ENCODE results near the gene SLC22A4. TPM values are rescaled to one million over a fixed set of nuclear protein-coding genes. Genes with fewer than 3 reads are reported as not detected.

Gene SLC22A4
- total and polyA plus RNA-seq, 7 donors: 1.1 to 17.5 (median 2.8) TPM

- no peaks in the 10 kb centered on the region for H3K27me3 ChIP-seq (ENCODE audit: insufficient read depth in 3 of 3, low read length in 2 of 3)
- DNase-seq: no peak
- TF ChIP-seq, protein P1, sequence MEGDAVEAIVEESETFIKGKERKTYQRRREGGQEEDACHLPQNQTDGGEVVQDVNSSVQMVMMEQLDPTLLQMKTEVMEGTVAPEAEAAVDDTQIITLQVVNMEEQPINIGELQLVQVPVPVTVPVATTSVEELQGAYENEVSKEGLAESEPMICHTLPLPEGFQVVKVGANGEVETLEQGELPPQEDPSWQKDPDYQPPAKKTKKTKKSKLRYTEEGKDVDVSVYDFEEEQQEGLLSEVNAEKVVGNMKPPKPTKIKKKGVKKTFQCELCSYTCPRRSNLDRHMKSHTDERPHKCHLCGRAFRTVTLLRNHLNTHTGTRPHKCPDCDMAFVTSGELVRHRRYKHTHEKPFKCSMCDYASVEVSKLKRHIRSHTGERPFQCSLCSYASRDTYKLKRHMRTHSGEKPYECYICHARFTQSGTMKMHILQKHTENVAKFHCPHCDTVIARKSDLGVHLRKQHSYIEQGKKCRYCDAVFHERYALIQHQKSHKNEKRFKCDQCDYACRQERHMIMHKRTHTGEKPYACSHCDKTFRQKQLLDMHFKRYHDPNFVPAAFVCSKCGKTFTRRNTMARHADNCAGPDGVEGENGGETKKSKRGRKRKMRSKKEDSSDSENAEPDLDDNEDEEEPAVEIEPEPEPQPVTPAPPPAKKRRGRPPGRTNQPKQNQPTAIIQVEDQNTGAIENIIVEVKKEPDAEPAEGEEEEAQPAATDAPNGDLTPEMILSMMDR (IDR thresholded peaks at IDR 0.05): no peak
- H3K4me3 ChIP-seq: peak overlapping the region; percentile 3
- 57 to 70% (median 64%) methylated on average over 7 of the region's 7 CpGs for WGBS, 3 donors
- H3K36me3 ChIP-seq (ENCODE audit: insufficient read depth in 1 of 2, low read depth in 1 of 2): peaks cover 0 to 54% of the 10 kb centered on the region in 2 donors
- no peaks in the 10 kb centered on the region for H3K9me3 ChIP-seq
- peak in 2 of 4 donors; percentile 5 to 14 for ATAC-seq
- H3K4me1 ChIP-seq: peaks cover 53% of the 10 kb centered on the region
- peak overlapping the region; percentile 85 for H3K27ac ChIP-seq
- intact Hi-C loops (cut with DNase I): loop anchor here in 1 of 2 donors (10.0 kb wide), 1 partner anchor 487 kb away; the partner anchor contains the start of genes GDF9 and UQCRQ
Observed at GRCh38 chr5:132377738-132378137, 83.5 kb downstream of the SLC22A4 start.

GRCh38 chr5:132378580-132378979, 84.4 kb downstream of the SLC22A4 start:
- DNase-seq: peak in 1 of 2 donors; percentile 81
- Histone ChIP-seq H3K9me3 (no peaks in the 10 kb centered on the region), H3K4me1 (peaks cover 53% of the 10 kb centered on the region), H3K27ac (peak overlapping the region; percentile 85), H3K4me3 (no peak overlapping the region), H3K27me3 (ENCODE audit: insufficient read depth in 3 of 3, low read length in 2 of 3) (no peaks in the 10 kb centered on the region), H3K36me3 (ENCODE audit: insufficient read depth in 1 of 2, low read depth in 1 of 2) (peaks cover 0 to 62% of the 10 kb centered on the region in 2 donors)
- ATAC-seq: peak; percentile 80 to 94 (median 91)
- WGBS, 3 donors: 24 to 46% (median 26%) methylated on average over 3 of the region's 3 CpGs
- intact Hi-C loops (cut with DNase I): loop anchor here in 1 of 2 donors (10.0 kb wide), 1 partner anchor 486 kb away; the partner anchor contains the start of genes GDF9 and UQCRQ
- TF ChIP-seq, protein P1 (IDR thresholded peaks at IDR 0.05): no peak

DNA sequence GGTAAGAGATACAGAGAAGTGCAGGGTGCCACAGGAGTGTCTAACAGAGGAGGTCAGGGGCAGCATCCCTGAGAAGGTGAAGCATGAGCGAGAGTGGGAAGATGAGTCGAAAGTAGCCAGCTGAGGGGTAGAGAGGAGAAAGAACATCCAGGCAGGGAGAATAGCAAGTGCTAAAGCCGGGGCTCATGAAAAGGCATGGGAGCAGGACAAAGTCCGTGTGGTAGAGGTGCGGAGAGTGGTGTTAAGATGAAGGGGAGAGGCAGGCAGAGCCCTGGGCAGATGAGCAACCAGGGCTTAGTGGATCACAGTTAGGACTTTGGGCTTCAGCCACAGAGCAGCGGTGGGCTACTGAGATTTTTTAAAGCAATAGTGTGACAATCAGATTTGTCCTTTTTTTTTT, 85.9 kb downstream of the SLC22A4 start:
- no peak for ATAC-seq
- H3K4me3 ChIP-seq: no peak overlapping the region
- H3K9me3 ChIP-seq: no peaks in the 10 kb centered on the region
- peaks cover 0 to 77% of the 10 kb centered on the region in 2 donors for H3K36me3 ChIP-seq (ENCODE audit: insufficient read depth in 1 of 2, low read depth in 1 of 2)
- H3K27ac ChIP-seq: peak overlapping the region; percentile 23
- intact Hi-C loops (cut with DNase I): loop anchor here in 1 of 2 donors (5.0 kb wide), 1 partner anchor 37 kb away; no protein-coding TSS in a partner anchor
- 91 to 96% (median 91%) methylated on average over 6 of the region's 6 CpGs for WGBS, 3 donors
- peaks cover 42% of the 10 kb centered on the region for H3K4me1 ChIP-seq
- TF ChIP-seq, protein P1 (IDR thresholded peaks at IDR 0.05): no peak
- no peak for DNase-seq
- no peaks in the 10 kb centered on the region for H3K27me3 ChIP-seq (ENCODE audit: insufficient read depth in 3 of 3, low read length in 2 of 3)

DNA sequence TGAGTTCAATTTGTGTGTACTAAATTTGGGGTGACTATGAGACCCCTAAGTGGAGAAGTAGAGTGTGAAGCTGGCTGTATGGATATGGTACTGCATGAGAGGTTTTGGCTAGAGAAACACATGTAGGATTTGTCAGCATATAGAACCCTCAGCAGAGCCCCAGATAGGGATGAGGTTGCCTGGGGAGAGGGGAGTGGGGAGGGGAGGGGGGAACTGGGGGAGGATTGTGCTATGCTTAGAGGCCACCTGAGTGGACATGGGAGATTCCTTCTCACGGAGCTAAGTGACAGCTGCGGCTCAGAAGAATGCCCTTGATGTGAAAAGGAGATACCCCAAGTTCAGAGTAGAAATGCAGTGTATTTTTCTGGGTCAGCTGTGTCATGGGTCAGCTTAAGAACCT, 86.5 kb downstream of the SLC22A4 start:
- WGBS, 3 donors: 47 to 64% (median 58%) methylated on average over 2 of the region's 2 CpGs
- ATAC-seq: no peak
- H3K9me3 ChIP-seq: no peaks in the 10 kb centered on the region
- no peak overlapping the region for H3K27ac ChIP-seq
- H3K27me3 ChIP-seq (ENCODE audit: insufficient read depth in 3 of 3, low read length in 2 of 3): no peaks in the 10 kb centered on the region
- peaks cover 37% of the 10 kb centered on the region for H3K4me1 ChIP-seq
- no peak overlapping the region for H3K4me3 ChIP-seq
- H3K36me3 ChIP-seq (ENCODE audit: insufficient read depth in 1 of 2, low read depth in 1 of 2): peaks cover 0 to 78% of the 10 kb centered on the region in 2 donors
- TF ChIP-seq, protein P1 (IDR thresholded peaks at IDR 0.05): no peak
- intact Hi-C loops (cut with DNase I): loop anchor here in 1 of 2 donors (5.0 kb wide), 1 partner anchor 37 kb away; no protein-coding TSS in a partner anchor
- DNase-seq: no peak

DNA sequence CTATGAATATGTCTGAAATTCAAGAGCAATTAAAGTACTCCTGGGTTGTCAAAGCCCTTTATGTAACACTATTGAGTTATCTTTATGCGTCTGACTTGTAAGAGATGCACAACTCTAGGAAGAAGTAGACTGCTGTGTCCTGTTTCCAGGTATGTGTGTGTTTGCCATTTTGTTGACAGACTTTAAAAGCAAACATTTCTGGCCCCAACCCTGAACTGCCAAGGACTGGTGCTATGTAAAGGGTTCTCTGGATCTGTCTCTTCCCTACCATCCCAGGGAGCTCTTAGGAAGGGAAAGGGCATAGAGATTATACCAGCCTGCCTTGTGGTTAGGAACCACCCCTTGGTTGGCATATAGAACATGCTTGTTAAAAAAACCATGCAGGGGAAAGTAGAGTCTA, 87.4 kb downstream of the SLC22A4 start:
- DNase-seq (no peak), ATAC-seq (no peak)
- TF ChIP-seq, protein P1 (IDR thresholded peaks at IDR 0.05): no peak
- Histone ChIP-seq H3K36me3 (ENCODE audit: insufficient read depth in 1 of 2, low read depth in 1 of 2) (peaks cover 0 to 86% of the 10 kb centered on the region in 2 donors), H3K27me3 (ENCODE audit: insufficient read depth in 3 of 3, low read length in 2 of 3) (no peaks in the 10 kb centered on the region), H3K27ac (no peak overlapping the region), H3K4me3 (no peak overlapping the region), H3K9me3 (no peaks in the 10 kb centered on the region), H3K4me1 (peaks cover 34% of the 10 kb centered on the region)
- WGBS, 3 donors: 94 to 96% (median 96%) methylated on average over 1 of the region's 1 CpG
- intact Hi-C loops (cut with DNase I): loop anchor here in 1 of 2 donors (5.0 kb wide), 1 partner anchor 36 kb away; no protein-coding TSS in a partner anchor

All from psoas muscle (tissue), 8 donors.